ENCODE data around the gene EPHA6.

EPHA6 gene

DNA sequence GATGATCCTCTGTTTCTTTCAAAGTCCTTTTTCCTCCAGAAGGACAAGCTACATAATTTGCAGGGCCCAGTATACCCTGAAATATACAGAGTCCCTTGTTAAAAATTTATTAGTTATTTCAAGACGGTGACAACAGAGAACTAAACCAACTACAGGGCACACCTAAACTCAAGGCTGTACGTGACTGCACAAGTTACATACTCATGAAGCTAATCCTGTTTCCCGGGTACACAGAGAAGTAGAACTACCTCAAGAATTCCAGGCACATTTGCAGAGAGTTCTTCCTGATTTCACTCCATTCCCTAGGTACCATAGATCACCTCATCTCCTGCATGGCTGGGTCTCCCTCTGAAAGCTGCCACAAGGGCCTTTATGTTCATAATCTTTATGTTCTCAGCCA is 670.8 kb downstream of the EPHA6 start:
- TF ChIP-seq, protein P1, sequence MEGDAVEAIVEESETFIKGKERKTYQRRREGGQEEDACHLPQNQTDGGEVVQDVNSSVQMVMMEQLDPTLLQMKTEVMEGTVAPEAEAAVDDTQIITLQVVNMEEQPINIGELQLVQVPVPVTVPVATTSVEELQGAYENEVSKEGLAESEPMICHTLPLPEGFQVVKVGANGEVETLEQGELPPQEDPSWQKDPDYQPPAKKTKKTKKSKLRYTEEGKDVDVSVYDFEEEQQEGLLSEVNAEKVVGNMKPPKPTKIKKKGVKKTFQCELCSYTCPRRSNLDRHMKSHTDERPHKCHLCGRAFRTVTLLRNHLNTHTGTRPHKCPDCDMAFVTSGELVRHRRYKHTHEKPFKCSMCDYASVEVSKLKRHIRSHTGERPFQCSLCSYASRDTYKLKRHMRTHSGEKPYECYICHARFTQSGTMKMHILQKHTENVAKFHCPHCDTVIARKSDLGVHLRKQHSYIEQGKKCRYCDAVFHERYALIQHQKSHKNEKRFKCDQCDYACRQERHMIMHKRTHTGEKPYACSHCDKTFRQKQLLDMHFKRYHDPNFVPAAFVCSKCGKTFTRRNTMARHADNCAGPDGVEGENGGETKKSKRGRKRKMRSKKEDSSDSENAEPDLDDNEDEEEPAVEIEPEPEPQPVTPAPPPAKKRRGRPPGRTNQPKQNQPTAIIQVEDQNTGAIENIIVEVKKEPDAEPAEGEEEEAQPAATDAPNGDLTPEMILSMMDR (IDR thresholded peaks at IDR 0.05; ENCODE audit: insufficient read depth, low read depth, low read length, missing control alignments), result no peak
- no peak overlapping the region for H3K4me3 ChIP-seq (ENCODE audit: low read depth, low read length)
- no peak for DNase-seq (ENCODE audit: low read depth)

GRCh38 chr3:97487587-97487986 is 673.2 kb downstream of the EPHA6 start:
- H3K4me3 ChIP-seq (ENCODE audit: low read depth, low read length), result no peak overlapping the region
- TF ChIP-seq, protein P1 (IDR thresholded peaks at IDR 0.05; ENCODE audit: insufficient read depth, low read depth, low read length, missing control alignments), result no peak
- DNase-seq (ENCODE audit: low read depth), result no peak

DNA sequence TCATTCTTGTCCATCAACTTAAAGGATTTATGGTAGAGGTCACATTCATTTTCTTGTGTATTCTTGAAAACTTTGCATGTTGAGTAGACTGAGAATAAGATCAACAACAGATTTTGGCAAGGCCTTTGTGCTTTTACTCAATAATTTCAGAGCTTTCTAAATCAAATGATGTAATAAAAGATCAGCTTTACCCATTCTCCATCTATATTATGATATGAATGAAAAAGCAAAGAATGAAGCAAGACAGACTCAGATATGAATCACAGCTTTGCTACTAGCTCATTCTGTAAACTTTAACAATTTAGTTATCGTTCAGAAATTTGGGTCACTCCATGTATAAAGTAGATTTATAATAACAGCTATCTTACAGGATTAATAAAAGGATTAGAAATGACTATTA is 674.3 kb downstream of the EPHA6 start:
- no peak overlapping the region for H3K4me3 ChIP-seq (ENCODE audit: low read depth, low read length)
- TF ChIP-seq, protein P1 (IDR thresholded peaks at IDR 0.05; ENCODE audit: insufficient read depth, low read depth, low read length, missing control alignments), result no peak
- no peak for DNase-seq (ENCODE audit: low read depth)

DNA sequence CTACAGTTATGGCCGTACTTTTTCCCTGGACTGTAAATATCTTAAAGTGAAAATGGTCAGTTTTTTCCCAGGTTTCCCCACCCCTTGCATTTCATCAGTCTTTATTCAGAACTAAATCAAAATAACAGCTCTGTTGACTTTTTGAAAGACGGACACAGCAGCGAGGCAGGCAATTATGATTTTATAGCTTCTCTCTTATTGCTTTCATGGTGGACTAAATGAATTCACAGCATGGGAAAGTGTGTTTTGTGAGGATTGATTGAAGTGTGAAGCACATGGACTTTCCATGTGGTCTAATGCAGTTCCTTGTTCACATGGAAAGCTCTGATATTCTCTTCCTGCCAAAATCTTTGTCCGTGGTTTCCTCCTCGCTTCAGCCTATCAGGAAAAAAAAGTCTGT is 681.5 kb downstream of the EPHA6 start:
- TF ChIP-seq, protein P1 (IDR thresholded peaks at IDR 0.05; ENCODE audit: insufficient read depth, low read depth, low read length, missing control alignments), result no peak
- H3K4me3 ChIP-seq (ENCODE audit: low read depth, low read length), result no peak overlapping the region
- no peak for DNase-seq (ENCODE audit: low read depth)

DNA sequence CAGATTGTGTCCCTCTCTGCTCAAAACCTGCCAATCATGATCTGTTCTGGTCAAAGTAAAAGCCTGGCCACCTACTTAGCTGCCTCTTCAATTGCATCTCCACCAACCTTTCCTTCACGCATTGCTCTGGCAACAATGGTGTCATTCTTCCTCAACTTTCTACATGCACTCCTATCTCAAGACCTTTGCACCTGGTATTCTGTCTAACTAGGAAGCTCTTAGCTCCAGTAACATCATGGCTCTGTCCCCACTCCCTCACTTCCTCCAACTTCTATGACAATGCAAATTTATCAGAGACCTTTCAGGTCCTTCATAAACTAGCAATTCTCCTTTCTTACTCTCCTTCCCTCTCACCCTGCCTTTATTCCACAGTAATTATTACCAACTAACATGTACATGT is 682.7 kb downstream of the EPHA6 start:
- DNase-seq (ENCODE audit: low read depth), result no peak
- no peak overlapping the region for H3K4me3 ChIP-seq (ENCODE audit: low read depth, low read length)
- TF ChIP-seq, protein P1 (IDR thresholded peaks at IDR 0.05; ENCODE audit: insufficient read depth, low read depth, low read length, missing control alignments), result no peak

DNA sequence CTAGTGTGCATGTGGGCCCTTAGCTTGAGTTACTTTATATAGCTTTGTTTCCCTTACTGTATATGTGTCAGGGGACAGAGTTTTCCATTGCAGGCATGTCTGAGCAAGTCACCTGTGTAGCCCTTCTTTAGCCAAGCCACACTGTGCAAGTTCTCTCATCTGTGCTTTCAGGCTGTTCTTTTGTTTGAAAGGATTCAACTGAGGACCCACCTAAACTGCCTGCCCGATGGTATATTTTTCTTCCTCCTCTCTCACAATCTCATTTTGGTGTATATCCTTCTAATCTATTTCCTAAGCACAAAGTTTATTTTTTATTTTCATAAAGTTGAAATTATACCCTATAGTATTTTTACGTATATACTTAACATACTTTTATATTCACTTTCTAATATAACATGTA is 690.1 kb downstream of the EPHA6 start:
- no peak for DNase-seq (ENCODE audit: low read depth)
- no peak overlapping the region for H3K4me3 ChIP-seq (ENCODE audit: low read depth, low read length)
- TF ChIP-seq, protein P1 (IDR thresholded peaks at IDR 0.05; ENCODE audit: insufficient read depth, low read depth, low read length, missing control alignments), result no peak

DNA sequence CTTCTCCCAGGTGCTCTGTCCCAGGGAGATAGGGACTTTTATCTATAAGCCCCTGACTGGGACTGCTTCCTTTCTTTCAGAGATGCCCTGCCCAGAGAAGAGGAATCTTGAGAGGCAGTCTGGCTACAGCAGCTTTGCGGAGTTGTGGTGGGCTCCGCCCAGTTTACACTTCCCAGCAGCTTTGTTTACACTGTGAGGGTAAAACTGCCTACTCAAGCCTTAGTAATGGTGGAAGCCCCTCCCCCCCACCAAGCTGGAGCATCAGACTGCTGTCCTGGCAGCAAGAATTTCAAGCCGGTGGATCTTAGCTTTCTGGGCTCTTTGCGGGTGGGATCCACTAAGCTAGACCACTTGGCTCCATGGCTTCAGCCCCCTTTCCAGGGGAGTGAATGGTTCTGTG is 696.4 kb downstream of the EPHA6 start:
- no peak for DNase-seq (ENCODE audit: low read depth)
- TF ChIP-seq, protein P1 (IDR thresholded peaks at IDR 0.05; ENCODE audit: insufficient read depth, low read depth, low read length, missing control alignments), result no peak
- no peak overlapping the region for H3K4me3 ChIP-seq (ENCODE audit: low read depth, low read length)

Data from GM12865 (cell line).